HS-5 (cell line): ENCODE data around the gene TP53I3.
"Not testable (repeated sequence)": the region's sequence is repeated elsewhere in the genome, so short reads cannot be mapped to it uniquely, and the experiment has no call there.

ENCODE experiments used
- DNase-seq: peaks from one replicate; pipeline ENCODE4 v3.0.0-alpha.2; 2012; ENCODE audit warnings: low read depth

The TP53I3 gene

GRCh38 chr2:24084386-24085199 lies at the start of gene TP53I3:
Gene TP53I3, minus strand, starts transcription at chr2:24084834. Its CDS starts 508 bp downstream, at chr2:24084326.
- peak; percentile 64 for DNase-seq

GRCh38 chr2:24132543-24132942 lies 47.9 kb upstream of the TP53I3 start:
- DNase-seq = no peak

- no peak for DNase-seq
These were observed 41.3 kb upstream of the TP53I3 start for GRCh38 chr2:24125956-24126355.

- DNase-seq = no peak
These were observed 39.4 kb upstream of the TP53I3 start for GRCh38 chr2:24123922-24124580.

- no peak for DNase-seq
These were observed 38.7 kb upstream of the TP53I3 start, which contains the start of the genes FAM228B and PFN4 for GRCh38 chr2:24123195-24123921. Gene FAM228B, plus strand, starts transcription at chr2:24123469. Its CDS starts 893 bp downstream, at chr2:24124362. Gene PFN4, minus strand, starts transcription at chr2:24123334. Its CDS starts 799 bp downstream, at chr2:24122535.

- no peak for DNase-seq
These were observed 37.9 kb upstream of the TP53I3 start for GRCh38 chr2:24122366-24123194.

GRCh38 chr2:24121469-24121868 lies 36.8 kb upstream of the TP53I3 start:
- no peak for DNase-seq

- no peak for DNase-seq
These were observed 36.4 kb upstream of the TP53I3 start for GRCh38 chr2:24121066-24121465.

- DNase-seq = no peak
These were observed 33.3 kb upstream of the TP53I3 start for GRCh38 chr2:24117902-24118301.

- no peak for DNase-seq
These were observed 30.4 kb upstream of the TP53I3 start for GRCh38 chr2:24115057-24115456.

GRCh38 chr2:24111407-24111901 lies 26.8 kb upstream of the TP53I3 start:
- DNase-seq = no peak

GRCh38 chr2:24110660-24111303 lies 26.1 kb upstream of the TP53I3 start:
- DNase-seq = no peak

- not testable (repeated sequence) for DNase-seq
These were observed 24.8 kb upstream of the TP53I3 start for GRCh38 chr2:24109431-24109830.

- no peak for DNase-seq
These were observed 22.7 kb upstream of the TP53I3 start for GRCh38 chr2:24107336-24107735.

GRCh38 chr2:24106786-24107185 lies 22.2 kb upstream of the TP53I3 start:
- no peak for DNase-seq

GRCh38 chr2:24105816-24106215 lies 21.2 kb upstream of the TP53I3 start:
- no peak for DNase-seq

GRCh38 chr2:24104906-24105305 lies 20.3 kb upstream of the TP53I3 start:
- no peak for DNase-seq

- DNase-seq = no peak
These were observed 19.5 kb upstream of the TP53I3 start for GRCh38 chr2:24104110-24104650.

- DNase-seq = no peak
These were observed 18.0 kb upstream of the TP53I3 start for GRCh38 chr2:24102677-24103076.

- DNase-seq = no peak
These were observed 17.4 kb upstream of the TP53I3 start for GRCh38 chr2:24101992-24102391.

- DNase-seq = not testable (repeated sequence)
These were observed 16.1 kb upstream of the TP53I3 start for GRCh38 chr2:24100732-24101131.
